DMS53 treated with DMSO at 0.1 percent for 48 hours (cell line): ENCODE results near the gene WNT2.
"Not testable (repeated sequence)": the region's sequence is repeated elsewhere in the genome, so short reads cannot be mapped to it uniquely, and the experiment has no call there.

Experiments
- DNase-seq: peaks from one replicate; lab custom pipeline; 2025; ENCODE audit not compliant: unreplicated experiment; lab: John Stamatoyannopoulos, UW

Gene WNT2

DNA sequence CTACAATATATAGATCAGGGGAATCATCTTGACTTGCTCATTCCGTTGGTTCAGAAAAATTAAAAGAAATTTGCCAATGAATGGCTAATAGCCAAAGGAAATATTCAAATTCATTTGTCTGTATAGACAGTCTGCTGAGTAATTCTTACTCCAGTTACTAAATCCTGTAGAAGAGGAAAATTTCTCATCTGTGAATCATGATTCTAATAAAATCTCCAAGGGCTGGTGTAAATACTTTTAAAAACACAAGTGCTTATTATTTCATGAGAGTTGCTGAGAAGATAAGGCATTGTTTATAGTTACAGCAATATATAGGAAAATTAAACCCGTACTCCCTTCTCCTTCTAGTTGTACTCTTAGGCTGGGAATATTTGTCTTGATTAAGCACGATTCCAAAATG, 53.0 kb downstream of the WNT2 start:
- DNase-seq = no peak

DNA sequence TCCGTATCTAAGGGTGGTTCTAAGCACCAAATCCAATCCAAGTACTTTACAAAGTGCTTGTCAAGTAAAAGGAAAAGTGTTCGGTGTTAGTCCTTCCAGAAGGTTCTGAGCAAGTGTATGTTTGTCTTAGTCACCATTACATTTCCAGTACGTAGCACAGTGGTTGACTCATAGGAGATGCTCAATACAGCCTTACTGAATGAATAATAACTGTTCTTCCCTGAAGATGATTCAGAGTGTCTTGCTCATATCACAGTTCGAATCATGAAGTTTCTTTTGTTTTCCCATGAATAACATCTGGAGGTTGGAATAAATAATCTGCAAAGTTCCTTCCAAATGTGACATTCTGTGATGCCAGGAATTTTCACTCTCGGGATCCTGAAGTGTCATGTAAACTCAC, 53.4 kb downstream of the WNT2 start:
- no peak for DNase-seq

DNA sequence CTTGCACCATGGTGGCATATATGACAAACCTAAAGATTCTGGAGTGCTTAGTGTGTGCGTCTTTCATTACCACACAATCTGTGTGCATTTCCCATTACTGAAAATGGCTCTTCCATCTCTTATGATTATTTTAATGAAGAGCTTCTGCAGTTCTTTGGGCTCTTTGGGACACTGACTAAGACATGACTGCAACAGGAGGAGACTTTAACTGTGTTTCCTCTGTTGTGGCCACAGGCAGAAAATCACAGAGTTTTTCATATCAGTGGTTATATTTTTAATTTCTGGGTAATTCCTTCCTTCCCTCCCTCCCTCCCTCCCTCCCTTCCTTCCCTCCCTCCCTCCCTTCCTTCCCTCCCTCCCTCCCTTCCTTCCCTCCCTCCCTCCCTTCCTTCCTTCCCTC, 58.1 kb downstream of the WNT2 start:
- no peak for DNase-seq

DNA sequence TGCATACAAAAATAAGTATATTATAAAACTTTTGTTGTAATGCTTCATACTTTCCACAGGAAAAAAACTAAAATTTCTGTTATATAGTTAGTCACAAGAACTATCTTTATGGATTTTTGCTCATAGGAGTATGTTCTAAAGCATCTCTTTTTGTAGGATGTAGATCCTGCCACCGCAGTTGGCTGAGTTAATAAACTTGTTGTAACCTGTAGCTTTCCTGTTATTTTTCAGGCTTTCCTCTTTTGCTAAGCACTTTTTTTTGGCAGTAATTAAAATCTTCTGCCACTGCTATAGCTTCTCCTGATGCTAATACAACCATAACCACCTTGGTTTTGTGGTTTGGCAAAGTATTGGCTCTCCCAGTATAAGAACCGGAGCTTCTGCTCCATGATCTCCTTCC, 60.3 kb downstream of the WNT2 start:
- no peak for DNase-seq

DNA sequence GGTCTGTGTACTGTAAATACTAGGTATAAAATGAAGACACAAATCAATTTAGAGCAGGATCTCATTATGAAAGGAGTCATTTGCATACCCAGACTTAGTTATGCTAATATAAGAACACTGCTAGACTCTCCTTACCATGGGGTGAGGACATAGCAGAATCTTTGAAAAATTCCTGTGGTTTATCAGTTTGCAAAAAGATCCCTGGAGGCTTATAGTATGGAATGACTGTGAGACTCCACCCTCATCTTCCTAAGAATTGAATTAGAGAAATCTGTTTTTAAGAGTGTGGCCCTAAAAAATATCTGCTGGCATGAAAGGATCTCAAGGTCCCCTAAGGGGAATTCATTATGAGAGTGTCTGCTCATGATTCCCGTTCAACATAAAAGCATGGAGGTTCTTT, 63.2 kb downstream of the WNT2 start:
- DNase-seq = no peak

DNA sequence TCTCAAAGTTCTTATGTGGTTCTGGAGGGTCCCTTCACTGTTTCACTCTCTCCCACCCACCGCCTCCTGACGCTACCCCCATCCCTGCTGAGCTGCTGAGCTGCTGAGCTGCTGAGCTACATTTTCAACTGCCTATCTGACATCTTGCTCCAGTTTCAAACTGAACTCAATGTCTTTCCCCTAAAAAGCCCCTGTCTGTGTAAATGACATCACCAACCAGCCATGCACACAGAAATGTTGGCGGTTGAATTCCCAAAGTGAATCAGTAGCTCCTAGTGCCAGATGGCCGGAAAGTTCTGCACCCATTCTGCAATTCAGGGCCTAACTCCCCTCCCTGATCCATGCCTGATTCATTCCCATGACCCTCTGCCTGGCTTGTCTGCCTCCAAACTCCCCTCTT, 71.2 kb downstream of the WNT2 start:
- no peak for DNase-seq

DNA sequence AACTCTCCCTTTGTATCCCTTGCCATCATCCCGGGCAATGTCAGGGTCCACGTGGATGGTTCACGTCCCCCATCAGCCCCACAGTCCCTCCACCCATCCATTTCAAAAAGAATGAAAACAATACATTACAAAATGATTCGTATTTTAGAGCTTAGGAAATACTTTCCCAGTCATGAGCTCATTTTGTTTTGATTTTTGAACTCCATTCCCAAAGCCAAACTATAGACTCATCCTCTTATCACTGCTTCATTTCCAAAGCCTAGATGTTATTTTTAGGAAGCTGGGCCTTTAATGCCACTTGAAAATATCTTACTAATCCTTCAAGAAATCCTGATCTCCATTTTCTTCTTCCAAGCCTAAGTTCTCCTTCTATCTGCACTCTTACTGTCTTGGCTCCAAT, 72.1 kb downstream of the WNT2 start:
- no peak for DNase-seq

DNA sequence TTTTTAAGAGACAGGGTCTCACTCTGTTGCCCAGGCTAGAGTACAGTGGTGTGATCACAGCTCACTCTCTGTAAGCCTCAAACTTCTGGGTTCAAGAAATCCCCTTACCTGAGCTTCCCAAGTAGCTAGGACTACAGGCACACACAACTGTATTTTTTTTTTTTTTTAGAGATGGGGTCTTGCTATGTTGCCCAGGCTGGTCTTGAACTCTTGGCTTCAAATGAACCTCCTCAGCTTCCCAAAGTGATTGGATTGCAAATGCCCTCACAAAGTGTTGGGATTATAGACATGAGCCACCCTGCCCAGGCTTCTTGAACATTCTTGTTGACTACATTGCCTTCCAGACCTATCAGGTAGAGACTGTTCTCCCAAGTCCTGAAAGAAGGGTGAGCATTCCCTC, 72.6 kb downstream of the WNT2 start:
- DNase-seq = no peak

DNA sequence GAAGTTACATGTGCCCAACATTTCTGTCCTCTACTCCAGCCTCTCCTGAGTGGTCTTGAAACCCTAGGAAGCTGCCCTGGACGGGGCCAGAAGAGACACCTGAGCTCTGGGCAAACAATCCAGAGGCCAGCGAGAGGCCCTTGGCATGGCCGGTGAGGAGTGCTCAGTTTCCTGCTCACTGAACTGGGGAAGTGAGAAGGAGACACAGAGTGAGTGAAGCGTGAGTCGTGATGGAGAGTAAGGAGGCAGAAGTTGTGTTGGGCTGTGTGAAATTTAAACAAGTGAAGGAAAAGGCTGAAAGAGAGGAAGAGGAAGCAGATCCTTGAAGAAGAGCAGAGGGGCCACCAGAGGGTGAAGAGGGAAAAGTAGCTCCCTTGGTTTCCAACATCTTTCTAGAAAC, 73.2 kb downstream of the WNT2 start:
- DNase-seq = no peak

DNA sequence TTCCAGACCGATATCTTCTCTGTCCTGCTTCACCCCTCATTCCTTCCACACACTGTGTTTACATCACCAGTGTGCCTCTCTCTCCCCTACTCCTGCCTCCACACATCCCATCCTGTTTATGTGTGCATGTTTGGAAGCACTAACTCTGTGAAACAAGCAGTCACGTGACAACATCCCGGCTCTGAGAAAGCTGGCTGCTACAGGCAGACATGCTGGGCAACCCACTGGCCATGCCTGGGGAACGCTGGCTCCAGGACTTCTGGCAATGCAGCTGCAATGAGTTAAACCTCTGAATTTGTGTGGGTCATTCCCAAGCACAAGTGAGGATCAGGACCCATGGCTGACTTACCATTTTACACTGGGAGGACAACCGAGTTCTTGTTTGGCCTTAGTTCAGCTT, 74.0 kb downstream of the WNT2 start:
- DNase-seq = no peak

DNA sequence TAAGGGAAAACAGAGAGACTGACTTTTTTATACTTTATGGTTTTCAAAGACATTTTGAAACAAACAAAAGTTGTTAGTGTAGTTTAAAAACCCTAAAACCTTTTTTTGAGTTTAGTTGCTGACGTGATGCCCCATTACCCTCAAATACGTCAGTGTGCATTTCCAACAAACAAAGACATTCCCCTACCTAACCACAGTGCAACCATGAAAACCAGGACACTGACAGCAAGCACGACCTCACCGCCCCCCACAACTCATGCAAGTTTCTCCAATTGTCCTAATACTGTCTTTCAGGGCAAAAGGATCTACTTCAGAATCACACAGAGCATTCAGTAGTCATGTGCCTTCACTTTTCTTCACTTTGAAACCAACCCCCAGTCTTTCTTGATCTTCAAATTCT, 75.0 kb downstream of the WNT2 start:
- no peak for DNase-seq

DNA sequence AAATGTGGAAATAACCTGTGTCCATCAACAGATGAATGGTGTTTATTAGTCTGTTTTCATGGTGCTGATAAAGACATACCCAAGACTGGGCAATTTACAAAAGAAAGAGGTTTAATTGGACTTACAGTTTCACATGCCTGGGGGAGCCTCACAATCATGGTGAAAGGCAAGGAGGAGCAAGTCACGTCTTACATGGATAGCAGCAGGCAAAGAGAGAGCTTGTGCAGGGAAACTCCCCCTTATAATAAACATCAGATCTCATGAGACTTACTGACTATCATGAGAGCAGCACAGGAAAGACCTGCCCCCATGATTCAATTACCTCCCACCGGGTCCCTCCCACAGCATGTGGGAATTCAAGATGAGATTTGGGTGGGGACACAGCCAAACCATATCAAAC, 77.2 kb downstream of the WNT2 start:
- DNase-seq = not testable (repeated sequence)

DNA sequence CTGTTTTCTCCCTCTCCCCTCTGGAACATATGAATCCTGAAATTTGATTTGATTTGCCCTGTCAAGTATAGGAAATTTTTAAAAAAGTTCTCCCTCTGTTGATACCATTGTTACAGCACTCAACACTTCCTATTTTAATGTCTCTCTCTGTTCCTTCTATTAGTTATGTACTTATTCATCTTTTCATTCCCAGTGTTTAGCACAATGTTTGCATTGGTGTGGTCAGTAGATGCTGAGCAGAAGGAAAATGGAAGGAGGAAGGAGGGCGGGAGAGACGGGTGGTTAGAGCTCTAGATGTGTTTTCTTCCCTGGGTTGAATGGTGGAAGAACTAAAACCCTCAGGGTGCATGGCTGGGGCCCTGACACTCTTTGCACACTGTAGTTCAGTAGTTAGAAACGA, 79.5 kb downstream of the WNT2 start:
- no peak for DNase-seq

DNA sequence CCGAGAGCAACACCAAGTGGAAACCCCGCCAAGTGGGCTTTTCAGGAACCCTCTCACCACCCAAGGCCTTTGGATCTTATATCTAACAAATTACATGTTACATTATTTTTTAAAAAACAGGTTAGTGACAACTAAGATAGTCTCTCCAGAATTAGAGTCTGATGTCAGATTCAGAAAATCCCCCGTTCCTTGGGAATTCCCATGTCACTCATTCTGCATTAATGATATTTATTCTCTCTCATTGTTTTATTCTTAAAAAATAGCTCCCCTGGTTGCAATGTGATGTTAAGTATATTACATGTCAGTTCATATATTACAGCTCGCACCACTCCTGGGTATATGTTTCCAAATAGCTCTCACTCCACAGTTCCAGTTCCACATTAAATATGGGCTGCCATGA, 81.8 kb downstream of the WNT2 start:
- no peak for DNase-seq

DNA sequence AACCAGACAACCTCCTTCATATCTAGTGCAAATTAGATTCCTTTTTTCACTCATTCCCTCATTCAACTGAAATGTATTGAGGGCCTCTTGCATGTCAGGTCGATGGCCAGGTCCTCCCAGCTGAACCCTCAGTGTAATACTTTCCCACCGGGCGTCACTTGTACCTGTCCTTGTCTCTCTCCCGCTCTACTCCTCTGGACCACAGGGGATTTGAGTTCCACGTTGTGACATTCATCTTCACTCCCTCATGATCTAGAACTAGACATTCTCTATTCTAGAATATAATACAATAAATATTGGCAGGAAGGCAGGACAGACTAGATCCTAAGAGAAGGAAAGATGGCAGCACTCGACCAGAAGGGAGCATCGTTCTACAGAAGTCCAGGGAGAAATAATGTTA, 83.9 kb downstream of the WNT2 start:
- DNase-seq = no peak

DNA sequence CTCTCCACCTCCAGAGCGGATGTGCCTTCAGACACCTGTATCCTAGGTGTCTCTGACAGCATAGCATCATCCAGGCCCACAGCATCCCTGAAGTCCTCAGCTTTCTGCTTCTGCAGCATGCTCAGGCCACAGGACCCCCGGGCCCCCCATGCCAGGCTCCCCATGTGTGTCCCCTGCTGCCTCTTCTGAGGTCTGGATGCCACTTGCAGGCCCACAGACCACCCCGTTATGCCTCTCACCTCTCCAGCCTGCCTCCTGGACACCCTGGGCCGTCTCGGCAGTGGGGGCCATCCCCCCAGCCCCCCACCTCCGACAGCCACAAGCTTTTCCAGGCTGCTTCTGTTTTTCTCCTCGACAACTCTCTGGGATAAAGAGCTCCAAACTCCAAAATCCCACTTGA, 84.4 kb downstream of the WNT2 start:
- no peak for DNase-seq

DNA sequence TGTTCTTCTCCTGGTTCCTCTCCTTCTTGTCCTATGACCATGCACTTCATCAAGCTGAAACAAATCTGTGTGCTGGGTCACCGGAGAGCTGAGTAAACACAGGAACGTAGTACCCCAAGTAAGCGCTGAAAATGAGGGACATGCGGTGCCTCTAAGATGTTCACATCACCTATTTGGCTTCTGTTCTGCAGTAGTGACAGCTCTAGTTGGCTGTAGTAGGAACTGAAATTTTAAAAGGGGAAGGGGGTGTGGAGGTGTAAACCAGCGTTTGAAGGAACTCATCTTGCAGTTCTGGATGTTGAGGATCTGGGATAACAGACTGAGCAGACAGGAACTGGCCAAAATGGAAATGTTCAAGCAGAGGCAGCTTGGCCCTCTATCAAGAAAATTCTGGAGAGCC, 85.2 kb downstream of the WNT2 start:
- DNase-seq = no peak

DNA sequence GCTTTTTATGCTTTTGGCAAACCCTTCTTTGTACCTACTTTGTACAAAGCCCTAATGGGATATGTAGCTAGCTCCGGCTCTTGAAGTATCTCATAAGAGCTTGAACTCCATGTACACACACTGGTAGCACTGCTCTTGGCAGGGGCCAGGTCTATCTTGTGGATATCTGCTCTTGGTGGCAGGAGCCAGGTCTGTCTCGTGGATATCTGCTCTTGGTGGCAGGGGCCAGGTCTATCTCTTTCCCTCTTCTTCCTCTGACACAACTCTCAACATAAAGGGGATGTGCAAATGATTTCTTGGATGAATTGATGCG, 91.9 kb downstream of the WNT2 start:
- DNase-seq = no peak

DNA sequence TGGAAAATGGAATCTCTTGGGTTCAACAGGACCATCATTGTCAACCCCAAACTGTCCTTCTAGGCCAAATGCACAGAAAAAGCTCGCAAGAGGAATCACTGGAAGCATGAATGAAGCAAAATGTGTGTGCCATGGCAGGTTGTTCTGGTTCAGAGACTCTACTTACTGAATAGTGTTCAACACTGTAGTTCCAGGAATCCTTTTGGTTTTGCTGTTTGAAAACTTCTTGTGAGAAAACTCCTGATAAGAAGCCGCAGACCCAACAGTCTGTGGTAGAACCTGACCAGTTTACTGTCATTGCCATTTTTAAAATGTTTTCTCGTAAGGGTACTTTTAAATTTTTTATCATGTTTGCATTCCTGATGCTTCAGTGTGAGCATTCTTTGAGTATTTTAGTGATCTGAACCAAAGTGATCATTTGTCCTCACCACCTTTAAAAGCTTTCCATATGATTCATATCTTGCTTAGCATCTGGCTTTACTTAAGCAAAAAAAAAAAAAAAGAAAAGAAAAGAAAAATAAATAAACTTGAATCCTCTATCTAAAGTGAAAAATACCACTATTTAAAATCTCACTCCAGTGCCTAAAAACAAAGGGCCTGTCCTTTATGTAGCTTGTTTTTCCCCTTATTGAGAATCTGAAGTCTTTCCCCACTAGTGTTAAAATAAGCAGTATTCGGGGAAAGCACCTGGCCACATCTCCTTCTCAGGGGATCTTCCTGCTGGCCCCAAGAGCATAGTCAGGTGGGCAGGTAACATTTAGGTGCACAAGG, 92.4 kb downstream of the WNT2 start:
- DNase-seq = no peak

DNA sequence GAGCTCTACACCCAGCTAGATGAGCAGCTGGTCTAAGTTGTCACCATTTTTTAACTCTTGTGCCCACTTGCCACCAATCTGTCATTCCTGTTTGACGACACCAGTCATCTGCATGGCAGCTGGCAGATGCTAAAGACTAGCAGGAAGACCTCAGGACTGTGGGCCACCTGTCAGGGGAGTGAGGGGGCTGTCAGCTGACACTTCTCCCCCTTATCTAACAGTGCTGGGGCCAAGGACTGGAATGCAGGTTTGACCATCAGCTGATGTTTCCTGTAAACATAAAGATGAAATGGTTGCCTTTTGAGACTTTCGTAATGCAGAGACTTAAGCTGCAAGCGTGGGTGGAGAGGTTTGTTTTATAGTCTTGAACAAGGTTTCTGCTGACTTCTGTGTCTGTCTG, 93.5 kb downstream of the WNT2 start:
- no peak for DNase-seq

DNA sequence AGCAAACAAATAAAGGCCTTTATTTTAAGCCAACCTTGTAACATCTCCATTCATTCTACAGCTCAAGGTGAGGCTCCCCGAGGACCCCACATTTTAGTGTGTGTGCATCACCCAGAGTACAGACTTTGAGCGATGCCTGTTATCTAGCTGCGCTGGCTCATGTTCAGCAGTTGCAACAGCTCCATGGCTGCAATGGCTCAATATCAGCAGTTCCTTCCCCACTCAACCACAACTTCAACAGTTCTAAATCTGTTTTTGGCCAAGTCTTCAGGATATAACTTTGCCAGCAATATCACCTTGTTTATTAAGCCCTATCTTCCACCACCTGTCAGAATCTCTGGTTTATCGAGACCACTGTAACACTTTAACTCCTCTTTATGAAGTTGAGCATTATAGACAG, 95.8 kb downstream of the WNT2 start:
- DNase-seq = no peak

DNA sequence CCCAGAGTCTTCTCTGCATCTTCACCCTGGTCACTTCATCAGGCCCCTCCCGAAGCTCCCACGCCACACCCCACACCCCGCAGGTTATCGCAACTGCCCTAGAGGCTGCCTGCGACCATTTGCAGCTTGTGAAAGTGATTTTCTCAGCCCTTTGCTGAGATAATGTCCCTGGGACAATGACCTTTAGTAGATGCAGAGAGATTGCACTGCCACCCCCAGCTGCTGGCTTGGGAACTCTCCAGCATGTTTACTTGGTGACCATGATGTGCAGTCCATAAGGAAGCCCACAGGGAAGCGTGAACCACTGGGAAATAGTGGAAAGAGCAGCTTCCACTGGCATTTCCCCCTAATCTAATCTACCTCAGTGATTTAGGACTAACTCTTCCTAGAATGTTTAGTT, 97.3 kb downstream of the WNT2 start:
- no peak for DNase-seq
